Renal cortical epithelial cell (primary cell): ENCODE data around the gene STXBP4. TPM values are rescaled to one million over a fixed set of nuclear protein-coding genes. Genes with fewer than 3 reads are reported as not detected.

ENCODE experiments used
- DNase-seq: peaks from one replicate; pipeline ENCODE4 v3.0.0-alpha.2; 2011; ENCODE audit warnings: low read depth
- total RNA-seq: library from RNA; depleted of rRNA; stranded (reverse); fragments of >200 nt; gene quantifications from 2 replicates; pipeline ENCODE4 v1.2.3, GENCODE V29; 2014

Gene STXBP4, protein sequence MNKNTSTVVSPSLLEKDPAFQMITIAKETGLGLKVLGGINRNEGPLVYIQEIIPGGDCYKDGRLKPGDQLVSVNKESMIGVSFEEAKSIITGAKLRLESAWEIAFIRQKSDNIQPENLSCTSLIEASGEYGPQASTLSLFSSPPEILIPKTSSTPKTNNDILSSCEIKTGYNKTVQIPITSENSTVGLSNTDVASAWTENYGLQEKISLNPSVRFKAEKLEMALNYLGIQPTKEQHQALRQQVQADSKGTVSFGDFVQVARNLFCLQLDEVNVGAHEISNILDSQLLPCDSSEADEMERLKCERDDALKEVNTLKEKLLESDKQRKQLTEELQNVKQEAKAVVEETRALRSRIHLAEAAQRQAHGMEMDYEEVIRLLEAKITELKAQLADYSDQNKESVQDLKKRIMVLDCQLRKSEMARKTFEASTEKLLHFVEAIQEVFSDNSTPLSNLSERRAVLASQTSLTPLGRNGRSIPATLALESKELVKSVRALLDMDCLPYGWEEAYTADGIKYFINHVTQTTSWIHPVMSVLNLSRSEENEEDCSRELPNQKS
- 14.4 and 72.5 TPM in 2 replicates for total RNA-seq

DNA sequence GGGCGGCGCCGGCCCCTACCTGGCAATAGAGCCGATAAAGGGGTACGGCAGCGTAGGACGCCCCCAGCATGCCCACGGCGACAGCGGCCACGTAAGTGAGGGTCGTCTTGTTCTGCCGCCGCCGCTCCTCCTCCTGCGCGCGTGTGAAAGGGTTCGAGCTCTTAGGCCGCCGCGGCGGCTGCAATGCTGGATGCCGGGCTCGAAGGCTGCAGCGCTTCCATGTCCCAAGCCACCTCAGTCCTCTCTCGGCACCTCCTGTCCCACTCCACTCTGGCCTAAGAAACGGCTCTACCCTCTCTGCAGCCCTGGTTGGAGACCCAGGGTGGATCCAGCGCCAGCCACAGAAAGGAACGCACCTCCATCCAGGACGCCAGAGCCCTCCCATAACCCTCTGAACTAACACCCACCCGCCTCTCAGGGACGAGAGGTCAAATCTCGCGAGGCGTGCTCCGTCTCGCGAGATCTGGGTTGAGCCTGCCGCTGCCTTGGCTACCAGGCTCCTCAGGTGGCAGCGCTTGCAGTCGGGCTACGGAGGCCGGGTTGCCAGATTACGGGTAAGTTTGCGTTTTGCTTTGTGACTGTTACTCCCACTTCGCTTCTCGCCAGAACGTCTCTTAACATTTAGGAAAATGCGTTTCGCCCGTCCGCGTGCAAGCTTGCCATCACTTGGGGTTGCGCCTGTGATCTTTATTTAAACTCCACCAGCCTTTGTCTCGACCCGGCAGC, at the start of gene STXBP4, which contains the start of gene COX11:
TSS of gene STXBP4 (plus strand) at position 504 of the 726 bp plus-strand sequence. CDS start 17,455 bp downstream, outside the sequence.
TSS of gene COX11 (minus strand) at position 393 of the 726 bp plus-strand sequence. CDS start at position 385, 8 bp downstream.
- DNase-seq, result peak; percentile 93

DNA sequence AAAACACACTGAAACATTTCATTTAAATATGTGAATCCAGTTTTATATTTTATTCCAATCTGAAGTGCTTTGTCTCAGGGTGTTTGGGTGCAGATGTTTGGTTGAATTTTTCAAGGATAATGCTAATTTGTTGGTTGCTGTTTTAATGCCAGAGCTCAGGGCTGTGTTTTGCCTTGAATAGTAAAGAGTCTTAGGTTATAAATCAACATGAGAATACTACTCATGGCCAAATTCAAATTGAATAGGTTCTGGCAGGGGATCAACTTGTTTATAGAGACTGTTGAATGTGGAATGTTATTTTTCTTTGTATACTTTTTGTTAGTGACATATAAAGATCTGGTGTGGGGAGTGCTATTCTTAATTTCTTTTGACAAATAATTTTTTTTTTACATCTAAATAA, 49.1 kb upstream of the STXBP4 start:
- DNase-seq, result no peak

DNA sequence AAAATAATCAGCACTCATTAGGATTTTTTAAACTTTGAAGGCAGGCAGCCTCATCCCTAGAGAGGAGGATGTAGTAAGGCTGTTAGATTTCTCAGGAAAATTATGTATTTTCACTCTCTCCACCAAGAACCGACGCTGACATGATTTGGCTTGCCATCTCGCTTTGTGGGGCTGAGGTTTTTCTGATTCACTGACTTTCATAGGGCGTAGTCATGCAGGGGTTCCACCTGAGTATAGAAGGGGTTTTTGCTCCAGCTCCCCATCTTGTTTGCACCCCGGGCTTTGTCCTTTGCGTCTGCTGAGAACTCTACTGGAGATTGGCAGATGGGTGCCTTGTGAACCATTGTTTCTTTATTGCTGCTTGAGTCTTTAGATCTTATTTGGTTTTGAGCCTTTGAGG, 47.7 kb upstream of the STXBP4 start:
- DNase-seq, result no peak

DNA sequence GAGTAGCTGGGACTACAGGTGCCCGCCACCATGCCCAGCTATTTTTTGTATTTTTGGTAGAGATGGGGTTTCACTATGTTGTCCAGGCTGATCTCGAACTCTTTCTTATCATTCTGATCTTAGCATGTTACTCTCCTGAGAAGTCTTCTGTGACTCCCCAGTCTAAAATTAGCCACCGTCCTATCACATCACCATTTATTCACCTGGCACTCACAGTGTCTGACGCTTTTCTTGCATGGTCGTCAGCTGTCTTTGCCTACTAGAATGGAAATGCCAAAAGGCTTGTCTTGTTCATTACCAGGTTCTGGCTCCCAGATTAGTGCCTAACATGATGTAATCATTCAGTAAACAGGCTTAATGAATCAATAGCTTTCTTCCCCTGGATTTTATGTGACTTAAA, 44.2 kb upstream of the STXBP4 start:
- DNase-seq, result no peak

DNA sequence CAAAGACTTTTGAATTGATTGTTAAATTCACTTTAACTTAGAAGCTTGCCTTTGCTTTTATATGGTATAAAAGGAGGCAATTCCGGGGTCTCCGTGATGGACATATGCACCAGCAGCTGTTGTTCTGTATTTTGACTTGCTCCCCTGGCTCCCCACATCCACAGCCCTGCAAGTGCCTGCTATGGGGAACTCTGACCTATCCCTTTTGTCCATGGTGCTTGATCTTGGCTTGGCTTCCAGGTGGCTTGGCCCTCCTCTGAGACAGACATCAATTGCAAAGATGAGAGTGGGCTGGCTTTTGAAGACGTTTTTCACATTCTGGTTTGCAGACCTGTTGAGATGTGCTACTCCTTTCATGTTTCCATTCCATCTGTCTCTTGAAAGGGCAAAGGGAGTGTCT, 41.0 kb upstream of the STXBP4 start:
- no peak for DNase-seq

DNA sequence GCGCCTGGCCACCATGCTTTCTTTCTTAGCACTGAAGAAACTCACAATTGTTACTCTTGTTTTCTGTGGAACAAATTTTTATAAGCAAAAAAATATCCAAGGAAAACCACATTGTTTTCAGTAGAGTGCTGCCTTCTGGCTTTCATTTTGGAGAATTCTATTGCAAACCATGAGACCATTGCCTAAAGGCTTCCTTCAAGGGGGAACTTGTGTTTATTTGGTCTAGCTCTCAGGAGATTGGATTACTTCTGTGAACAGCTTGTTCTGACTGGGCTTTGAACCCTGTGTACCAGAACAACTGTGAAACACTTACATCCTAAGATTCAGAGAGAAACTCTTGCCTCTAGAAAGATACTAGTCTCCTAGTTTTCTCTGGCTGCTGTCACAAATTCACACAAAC, 35.9 kb upstream of the STXBP4 start:
- no peak for DNase-seq

DNA sequence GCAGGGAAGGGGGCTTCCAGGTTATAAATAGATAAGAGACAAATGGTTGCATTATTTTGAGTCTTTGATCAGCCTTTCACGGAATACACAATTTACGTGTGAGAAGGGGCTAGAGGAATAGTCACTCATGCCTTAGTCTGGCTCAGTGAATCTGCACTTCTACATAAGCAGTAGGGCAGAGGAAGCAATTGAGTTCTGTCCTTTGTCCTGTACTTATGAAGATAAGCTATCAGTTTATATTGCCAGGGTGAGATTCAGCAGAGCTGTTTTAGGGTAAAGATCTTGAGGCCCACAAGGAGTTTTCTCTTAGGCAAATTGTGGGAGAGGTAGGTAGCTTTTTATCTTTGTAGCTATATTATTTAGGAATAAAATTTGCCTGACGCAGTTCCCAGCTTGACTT, 34.6 kb upstream of the STXBP4 start:
- no peak for DNase-seq

DNA sequence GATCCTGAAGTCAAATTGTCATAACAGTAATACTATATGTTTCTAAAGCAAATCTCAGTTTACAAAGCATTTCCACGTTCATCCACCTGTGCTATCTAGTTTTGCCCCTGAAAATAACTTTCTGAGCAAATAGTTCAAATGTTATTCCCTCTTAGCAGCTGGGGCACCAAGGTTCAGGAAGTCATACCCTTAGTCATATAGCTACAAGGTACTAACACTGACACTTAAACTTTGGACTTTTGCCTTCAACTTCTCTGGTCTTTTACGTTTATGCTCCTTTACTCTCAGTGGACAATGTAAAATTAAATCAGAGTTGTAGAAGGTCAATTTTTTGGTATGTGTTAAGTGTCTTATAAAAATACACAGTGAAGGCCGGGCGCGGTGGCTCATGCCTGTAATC, 33.1 kb upstream of the STXBP4 start:
- no peak for DNase-seq

DNA sequence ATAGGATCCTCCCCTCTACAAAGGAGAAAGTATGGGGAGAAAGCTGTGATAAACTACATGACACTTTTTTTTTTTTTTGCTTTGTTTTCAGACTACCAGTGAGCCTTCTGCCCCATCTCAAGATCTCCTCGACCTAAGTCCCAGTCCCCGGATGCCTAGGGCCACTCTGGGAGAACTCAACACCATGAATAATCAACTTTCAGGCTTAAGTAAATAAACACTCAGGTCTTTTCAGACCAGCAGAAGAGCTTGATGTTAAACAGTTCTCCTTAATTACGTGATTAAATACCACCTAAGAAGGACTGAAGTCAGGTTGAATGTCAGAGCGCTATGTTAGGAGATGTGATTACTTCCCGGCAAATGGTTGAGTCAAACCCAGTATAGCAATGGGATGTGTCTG, 31.5 kb upstream of the STXBP4 start:
- DNase-seq, result no peak

DNA sequence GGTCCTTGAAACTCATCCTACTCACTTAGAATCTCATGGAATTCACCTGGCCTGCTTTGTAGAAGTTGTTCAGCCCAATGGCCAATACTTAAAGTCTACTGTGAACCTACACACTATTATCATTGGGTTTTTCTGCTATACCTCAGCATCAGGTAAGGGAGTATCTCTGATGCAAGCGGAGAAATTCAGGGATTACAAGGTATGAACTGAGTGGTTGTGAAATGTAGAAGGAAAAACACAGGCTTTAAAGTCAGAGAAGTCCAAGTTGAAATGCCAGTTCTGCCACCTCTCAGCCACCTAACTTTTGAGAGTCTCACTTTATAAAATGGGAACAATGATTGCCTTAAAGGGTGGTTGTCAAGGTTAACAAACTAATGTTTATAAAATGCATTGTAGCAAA, 31.1 kb upstream of the STXBP4 start:
- no peak for DNase-seq

DNA sequence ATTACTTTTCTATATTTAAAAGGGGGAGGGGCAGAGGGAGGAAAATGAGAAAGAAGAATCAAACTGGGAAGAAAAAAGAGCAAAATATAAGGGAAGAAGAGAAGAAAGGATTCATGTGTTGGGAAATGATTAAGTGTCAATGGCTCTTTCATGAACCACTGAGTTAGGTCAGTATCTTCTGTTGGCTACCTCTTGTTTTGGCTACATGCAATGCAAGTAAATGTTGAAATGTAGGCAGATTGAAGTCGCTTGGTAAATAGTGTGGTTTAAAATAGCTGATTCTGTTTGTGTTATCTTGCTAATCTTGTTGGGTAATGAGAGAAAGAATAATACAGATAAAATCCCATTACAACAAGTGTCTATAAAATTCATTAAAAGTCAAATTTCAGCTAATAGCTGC, 27.3 kb upstream of the STXBP4 start:
- no peak for DNase-seq

DNA sequence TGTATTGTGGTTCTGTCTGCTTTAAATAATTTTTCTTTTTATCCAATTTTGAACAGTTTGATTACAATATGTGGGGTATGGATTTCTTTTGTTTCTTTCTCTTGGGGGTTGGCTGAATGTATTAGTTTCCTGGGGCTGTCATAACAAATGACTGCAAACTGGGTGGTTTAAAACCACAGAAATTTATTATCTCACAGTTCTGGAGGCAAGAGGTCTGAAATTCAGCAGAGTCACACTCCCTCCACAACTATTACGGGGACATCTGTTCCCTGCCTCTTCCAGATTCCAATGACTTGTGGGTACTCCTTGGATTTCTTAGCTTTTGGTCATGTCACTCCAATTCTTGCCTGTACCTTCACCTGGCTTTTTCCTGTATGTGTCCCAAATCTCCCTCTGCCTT, 23.8 kb upstream of the STXBP4 start:
- peak; percentile 40 for DNase-seq

DNA sequence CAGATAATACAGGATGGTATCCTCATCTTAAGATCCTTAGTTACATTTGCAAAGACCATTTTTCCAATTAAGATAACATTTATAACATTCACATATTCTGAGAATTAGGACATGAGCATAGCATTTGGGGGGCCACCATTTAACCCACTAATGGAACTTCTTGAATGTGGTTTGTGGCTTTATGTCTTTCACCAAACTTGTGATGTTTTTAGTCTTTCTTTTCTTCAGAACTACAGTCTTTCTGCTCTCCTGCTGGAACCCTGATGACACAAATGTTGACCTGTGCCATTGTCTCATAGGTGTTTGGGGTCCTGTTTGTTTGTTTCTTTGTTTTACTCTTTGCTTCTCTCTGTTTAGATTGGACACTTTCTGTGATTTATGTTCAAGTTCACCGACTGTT, 23.3 kb upstream of the STXBP4 start:
- no peak for DNase-seq

DNA sequence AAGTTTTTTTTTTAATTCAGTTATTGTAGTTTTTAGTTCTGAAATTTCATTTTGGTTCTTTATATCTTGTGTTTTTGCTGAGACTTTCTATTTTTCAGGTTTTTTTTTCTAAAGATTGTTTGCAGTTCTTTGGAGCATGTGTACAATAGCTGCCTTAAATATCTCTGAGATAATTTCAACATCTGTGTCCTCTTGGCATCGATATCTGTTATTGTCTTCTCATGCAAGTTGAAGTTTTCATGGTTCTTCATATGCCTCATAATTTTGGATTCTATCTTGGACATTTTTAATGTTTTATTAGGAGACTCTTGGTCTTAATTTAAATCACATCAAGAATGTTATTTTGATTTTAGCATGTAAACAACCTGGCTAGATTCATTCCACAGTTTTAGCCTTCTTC, 22.9 kb upstream of the STXBP4 start:
- DNase-seq, result no peak

DNA sequence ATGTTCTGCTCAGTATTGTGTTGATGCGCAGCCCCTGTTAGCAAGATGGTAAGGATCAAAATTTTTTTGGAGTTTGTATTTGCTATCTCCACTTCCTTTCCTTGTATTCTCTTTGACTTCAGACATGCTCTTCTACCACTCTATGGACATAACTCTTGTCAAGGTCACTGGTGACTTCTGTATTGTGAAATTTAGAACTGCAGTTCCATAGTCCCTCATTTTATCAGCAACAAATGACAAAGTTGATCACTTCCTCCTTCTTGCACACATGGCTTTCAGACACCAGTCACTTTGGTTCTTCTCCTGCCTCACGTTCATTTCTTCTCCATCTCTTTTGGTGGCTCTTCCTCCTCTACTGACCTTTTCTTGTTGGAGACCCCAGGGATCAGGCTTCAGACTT, 21.2 kb upstream of the STXBP4 start:
- DNase-seq, result no peak

DNA sequence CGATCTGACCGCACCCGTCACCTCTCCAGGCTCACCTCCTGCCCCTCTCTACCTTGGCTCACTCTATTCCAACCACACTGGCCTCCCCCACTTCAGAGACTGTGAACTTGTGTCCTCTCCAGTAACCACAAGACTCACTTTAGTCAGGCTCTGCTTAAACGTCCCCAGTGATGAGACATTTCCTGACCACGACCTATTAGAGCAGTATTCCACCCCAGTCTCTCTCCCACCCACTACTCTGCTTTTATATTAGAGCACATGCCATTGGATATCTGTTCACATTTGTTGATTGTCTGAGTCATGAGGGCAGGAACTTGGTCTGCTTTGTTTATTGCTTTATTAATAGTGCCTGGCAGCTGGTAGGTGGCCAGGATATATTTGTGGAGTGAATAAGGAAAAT, 20.2 kb upstream of the STXBP4 start:
- peak; percentile 98 for DNase-seq

DNA sequence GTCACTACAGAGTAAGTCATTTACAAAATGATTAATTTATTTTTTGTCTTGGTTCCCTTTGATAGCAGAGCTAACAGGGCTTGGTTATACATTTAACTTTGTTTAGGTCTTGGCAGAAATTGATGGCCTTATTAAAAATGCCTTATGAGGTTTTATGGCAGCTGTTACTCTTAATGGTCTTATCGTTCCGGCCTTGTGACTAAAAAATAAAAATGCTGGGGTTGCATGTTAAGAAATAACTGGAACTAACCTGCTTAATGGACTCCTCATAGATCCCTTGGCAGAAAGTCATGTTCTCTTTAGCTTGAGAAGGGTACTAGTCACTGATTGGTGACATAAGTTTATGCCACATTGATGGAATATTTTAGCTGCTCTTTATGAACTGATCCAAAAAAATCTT, 18.4 kb upstream of the STXBP4 start:
- peak; percentile 56 for DNase-seq

DNA sequence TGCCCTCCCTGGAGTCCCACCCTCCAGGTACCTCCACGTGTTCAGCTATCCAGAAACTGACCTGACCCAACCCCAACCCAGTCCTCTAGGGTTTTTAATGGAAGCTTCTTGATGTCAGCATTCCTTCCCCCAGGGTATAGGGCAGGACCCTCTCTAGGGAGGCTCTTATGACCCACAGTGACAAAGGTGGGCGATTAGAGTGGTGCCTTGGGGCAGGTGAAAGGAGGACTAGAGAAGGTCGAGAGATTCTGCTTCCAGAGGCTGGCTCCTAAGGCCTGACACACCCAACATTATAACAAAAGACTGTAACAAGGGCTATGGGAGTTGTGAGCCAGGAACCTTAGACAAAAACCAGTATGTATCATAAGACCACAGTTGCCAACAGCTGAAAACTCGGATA, 17.3 kb upstream of the STXBP4 start:
- DNase-seq, result no peak

DNA sequence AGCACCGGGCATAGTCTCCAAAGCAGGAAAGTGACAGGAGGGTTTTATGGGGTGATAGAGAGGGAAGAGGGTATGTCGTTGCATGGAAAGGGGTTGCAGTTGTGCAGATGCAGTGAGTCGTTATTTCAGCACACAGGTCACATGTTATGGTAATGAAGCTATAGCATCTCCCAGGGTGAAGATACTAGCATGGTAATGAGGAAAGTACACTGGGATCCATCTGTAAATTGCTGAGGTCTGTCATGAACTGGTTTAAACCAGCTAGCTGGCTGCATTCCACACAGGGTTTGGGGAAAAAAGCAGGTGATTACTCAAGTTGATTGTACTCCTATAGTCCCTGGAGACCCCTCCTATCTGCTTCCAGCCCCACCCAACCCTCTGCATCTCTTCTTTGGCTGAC, 11.8 kb upstream of the STXBP4 start:
- DNase-seq, result no peak

DNA sequence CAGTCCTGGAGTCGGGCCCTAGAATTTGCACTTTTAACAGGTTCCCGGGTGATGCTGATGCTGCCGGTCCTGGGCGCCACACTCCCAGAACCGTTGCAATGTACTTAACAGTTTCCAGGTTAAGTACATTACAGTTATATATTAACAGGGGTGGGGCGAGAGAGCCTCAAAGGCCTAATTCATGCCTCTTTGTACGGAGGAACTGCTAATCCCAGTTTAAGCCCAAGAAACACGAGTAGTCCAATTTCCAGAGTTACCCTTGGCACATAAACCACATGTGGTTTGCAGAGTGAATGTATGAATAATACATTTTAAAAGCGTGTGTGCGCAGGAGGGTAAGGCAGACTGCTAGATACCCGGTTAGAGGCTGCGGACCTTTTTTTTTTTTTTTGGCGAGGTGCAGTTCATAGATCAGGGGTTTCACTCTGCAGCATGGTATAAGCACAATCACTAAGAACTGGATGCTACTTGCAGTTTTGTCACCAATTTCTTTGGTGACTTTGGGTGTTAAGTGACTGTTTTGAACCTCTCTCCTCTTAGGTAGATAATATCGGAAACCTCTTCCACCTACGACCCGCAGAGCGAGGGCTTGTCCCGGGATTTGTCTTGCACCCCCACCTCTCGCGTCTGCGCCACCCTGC, 824 bp upstream of the STXBP4 start:
- peak; percentile 77 for DNase-seq

DNA sequence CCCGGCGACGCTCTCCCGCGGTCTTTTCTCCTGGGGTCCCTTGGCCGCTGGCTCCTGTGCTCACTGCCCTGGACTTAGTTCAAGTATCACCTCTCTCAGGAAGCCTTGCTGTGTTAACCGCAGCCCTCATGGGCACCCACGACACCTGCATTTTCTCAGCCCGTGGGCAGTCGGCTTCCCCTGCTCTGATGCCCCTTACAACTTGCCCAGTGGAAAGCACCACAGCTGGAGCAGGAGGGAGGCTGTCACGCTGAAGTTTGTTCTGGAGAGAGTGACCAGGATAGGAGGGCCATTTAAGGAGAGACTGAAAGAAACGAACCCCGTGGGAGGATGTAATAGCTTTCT, 395 bp downstream of the STXBP4 start:
- DNase-seq, result peak; percentile 33
